NCI-H2227 (cell line): Measurements from ENCODE around the gene FOLR2.

Source experiments
- DNase-seq: peaks from one replicate; lab custom pipeline; 2025; ENCODE audit not compliant: unreplicated experiment; lab: John Stamatoyannopoulos, UW

FOLR2 gene

GRCh38 chr11:72229336-72229924 is 12.8 kb downstream of the FOLR2 start:
- DNase-seq: no peak

- DNase-seq: no peak
Observed at GRCh38 chr11:72229925-72230763, 13.6 kb downstream of the FOLR2 start.

GRCh38 chr11:72230764-72231365 is 14.3 kb downstream of the FOLR2 start:
- no peak for DNase-seq

GRCh38 chr11:72231396-72232259 is 15.0 kb downstream of the FOLR2 start:
- DNase-seq: no peak

GRCh38 chr11:72232260-72233055 is 15.9 kb downstream of the FOLR2 start:
- DNase-seq: no peak

GRCh38 chr11:72233056-72233772 is 16.6 kb downstream of the FOLR2 start:
- DNase-seq: no peak

- no peak for DNase-seq
Observed at GRCh38 chr11:72233773-72234513, 17.3 kb downstream of the FOLR2 start.

GRCh38 chr11:72234514-72234830 is 17.9 kb downstream of the FOLR2 start:
- DNase-seq: no peak

- no peak for DNase-seq
Observed at GRCh38 chr11:72234920-72235319, 18.3 kb downstream of the FOLR2 start.

GRCh38 chr11:72235351-72236057 is 18.9 kb downstream of the FOLR2 start:
- no peak for DNase-seq

- no peak for DNase-seq
Observed at GRCh38 chr11:72236083-72236697, 19.6 kb downstream of the FOLR2 start.

- no peak for DNase-seq
Observed at GRCh38 chr11:72236774-72237111, 20.1 kb downstream of the FOLR2 start.

GRCh38 chr11:72237112-72237931 is 20.7 kb downstream of the FOLR2 start:
- DNase-seq: no peak

- DNase-seq: no peak
Observed at GRCh38 chr11:72238040-72238450, 21.5 kb downstream of the FOLR2 start.

- no peak for DNase-seq
Observed at GRCh38 chr11:72238492-72239312, 22.1 kb downstream of the FOLR2 start.

GRCh38 chr11:72239313-72239848 is 22.8 kb downstream of the FOLR2 start:
- no peak for DNase-seq
